Forelimb muscle (tissue), 1 donor: Measurements from ENCODE around the gene MTHFD2. TPM values are rescaled to one million over a fixed set of nuclear protein-coding genes. Genes with fewer than 3 reads are reported as not detected.
"Not testable (repeated sequence)": the region's sequence is repeated elsewhere in the genome, so short reads cannot be mapped to it uniquely, and the experiment has no call there.

Experiments used
- DNase-seq: peaks from one replicate; pipeline ENCODE4 v3.0.0-alpha.2; 2013; ENCODE audit warnings: low read depth
- polyA plus RNA-seq: library from polyadenylated mRNA; unstranded; fragments of 120-200 nt; gene quantifications from one replicate; pipeline ENCODE4 v1.2.1, GENCODE V29; 2013; ENCODE audit not compliant: insufficient read length

Gene MTHFD2
- polyA plus RNA-seq, 1 donor = 21.8 TPM

GRCh38 chr2:74228772-74229171 lies 30.4 kb downstream of the MTHFD2 start:
- DNase-seq = no peak

- DNase-seq = not testable (repeated sequence)
Observed at GRCh38 chr2:74229865-74230264, 31.4 kb downstream of the MTHFD2 start.

- no peak for DNase-seq
Observed at GRCh38 chr2:74232426-74232825, 34.0 kb downstream of the MTHFD2 start.

GRCh38 chr2:74233648-74234047 lies 35.2 kb downstream of the MTHFD2 start:
- no peak for DNase-seq

GRCh38 chr2:74235041-74235440 lies 36.6 kb downstream of the MTHFD2 start:
- no peak for DNase-seq

GRCh38 chr2:74238879-74239278 lies 40.5 kb downstream of the MTHFD2 start:
- no peak for DNase-seq

GRCh38 chr2:74239346-74239745 lies 40.9 kb downstream of the MTHFD2 start:
- DNase-seq = no peak

- DNase-seq = no peak
Observed at GRCh38 chr2:74242354-74243071, 44.1 kb downstream of the MTHFD2 start.

GRCh38 chr2:74244286-74244685 lies 45.9 kb downstream of the MTHFD2 start:
- DNase-seq = no peak

GRCh38 chr2:74246496-74247195 lies 48.2 kb downstream of the MTHFD2 start:
- DNase-seq = no peak

- DNase-seq = no peak
Observed at GRCh38 chr2:74249406-74250122, 51.1 kb downstream of the MTHFD2 start.

- DNase-seq = no peak
Observed at GRCh38 chr2:74250189-74250631, 51.8 kb downstream of the MTHFD2 start.

- DNase-seq = no peak
Observed at GRCh38 chr2:74252036-74252435, 53.6 kb downstream of the MTHFD2 start.

- no peak for DNase-seq
Observed at GRCh38 chr2:74252862-74253261, 54.4 kb downstream of the MTHFD2 start.

GRCh38 chr2:74253306-74253970 lies 55.0 kb downstream of the MTHFD2 start:
- no peak for DNase-seq

GRCh38 chr2:74253971-74254310 lies 55.5 kb downstream of the MTHFD2 start:
- DNase-seq = no peak

- no peak for DNase-seq
Observed at GRCh38 chr2:74255660-74256213, 57.3 kb downstream of the MTHFD2 start.

- DNase-seq = no peak
Observed at GRCh38 chr2:74259191-74259590, 60.8 kb downstream of the MTHFD2 start.

GRCh38 chr2:74259733-74260132 lies 61.3 kb downstream of the MTHFD2 start:
- DNase-seq = no peak

- no peak for DNase-seq
Observed at GRCh38 chr2:74260495-74260894, 62.1 kb downstream of the MTHFD2 start.

- no peak for DNase-seq
Observed at GRCh38 chr2:74261204-74261864, 62.9 kb downstream of the MTHFD2 start.
